ENCODE measurements around the gene FAM98C.

DNA sequence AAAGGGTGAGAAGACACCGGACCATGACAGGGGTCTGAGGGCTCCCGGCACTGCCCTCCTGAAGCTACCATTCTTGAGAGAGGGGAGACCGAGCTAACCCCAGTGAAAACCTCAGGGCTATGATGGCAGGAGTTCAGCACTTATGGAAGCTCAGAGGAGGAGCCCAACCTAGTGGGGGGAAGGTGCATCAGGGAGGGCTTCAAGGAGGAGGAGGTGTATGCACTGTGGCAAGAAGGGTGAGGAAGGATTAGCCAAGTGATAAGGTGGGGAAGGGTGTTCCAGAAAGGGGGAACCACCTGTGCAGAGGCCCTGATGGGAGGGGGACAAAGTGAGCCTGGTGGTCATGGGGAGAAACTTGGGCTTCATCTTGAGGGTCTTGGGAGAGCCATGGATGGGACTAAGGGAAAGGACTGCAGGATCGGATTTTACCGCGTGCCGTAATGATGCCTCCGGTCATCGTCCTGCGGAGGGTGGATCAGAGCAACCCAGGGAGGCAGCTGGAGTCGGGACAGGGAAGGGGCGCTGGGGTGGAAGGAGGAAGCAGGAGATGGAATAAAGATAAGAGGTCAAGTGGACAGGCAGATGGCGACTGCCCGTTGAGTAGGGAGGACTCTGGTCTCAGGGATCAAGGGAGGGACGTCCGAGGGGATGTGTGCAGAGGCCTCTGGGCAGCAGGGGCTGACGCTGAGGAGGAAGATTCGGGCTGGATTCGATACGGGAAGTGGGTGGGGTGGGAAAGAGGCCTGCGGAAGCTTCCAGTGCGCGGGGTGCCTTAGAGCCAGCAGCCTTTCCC is 41.9 kb upstream of the FAM98C start:
- TF ChIP-seq EZH2phosphoT487 (IDR thresholded peaks at IDR 0.05; ENCODE audit: insufficient read depth, low read depth) (no peak), EZH2 (IDR thresholded peaks at IDR 0.05; ENCODE audit: insufficient read depth, poor library complexity, severe bottlenecking) (no peak)

All from GM23248 (cell line).